Measurements from ENCODE around the gene NUP98.

NUP98 gene

GRCh38 chr11:3797329-3798090, at the start of gene NUP98:
NUP98 (minus strand) TSS chr11:3797554; CDS start chr11:3782117, 15,437 bp downstream.
- peak; percentile 91 for DNase-seq (ENCODE audit: low read depth)

GRCh38 chr11:3845670-3846069, 48.3 kb upstream of the NUP98 start:
- DNase-seq (ENCODE audit: low read depth) = no peak

GRCh38 chr11:3845246-3845645, 47.9 kb upstream of the NUP98 start:
- DNase-seq (ENCODE audit: low read depth) = no peak

GRCh38 chr11:3843326-3843725, 46.0 kb upstream of the NUP98 start:
- no peak for DNase-seq (ENCODE audit: low read depth)

GRCh38 chr11:3841426-3842350, 44.3 kb upstream of the NUP98 start:
- DNase-seq (ENCODE audit: low read depth) = peak; percentile 73

GRCh38 chr11:3840870-3841425, 43.6 kb upstream of the NUP98 start, which contains the start of gene RHOG:
RHOG (minus strand) TSS chr11:3840959; CDS start chr11:3828138, 12,821 bp downstream.
- peak; percentile 77 for DNase-seq (ENCODE audit: low read depth)

- DNase-seq (ENCODE audit: low read depth) = no peak
These were observed 42.9 kb upstream of the NUP98 start for GRCh38 chr11:3840004-3840869.

- no peak for DNase-seq (ENCODE audit: low read depth)
These were observed 41.1 kb upstream of the NUP98 start for GRCh38 chr11:3838504-3838903.

GRCh38 chr11:3837793-3838192, 40.4 kb upstream of the NUP98 start:
- no peak for DNase-seq (ENCODE audit: low read depth)

GRCh38 chr11:3836903-3837302, 39.5 kb upstream of the NUP98 start:
- no peak for DNase-seq (ENCODE audit: low read depth)

GRCh38 chr11:3835751-3836150, 38.4 kb upstream of the NUP98 start:
- DNase-seq (ENCODE audit: low read depth) = no peak

GRCh38 chr11:3834664-3835461, 37.5 kb upstream of the NUP98 start:
- DNase-seq (ENCODE audit: low read depth) = peak; percentile 80

GRCh38 chr11:3834349-3834663, 37.0 kb upstream of the NUP98 start:
- DNase-seq (ENCODE audit: low read depth) = no peak

- no peak for DNase-seq (ENCODE audit: low read depth)
These were observed 36.1 kb upstream of the NUP98 start for GRCh38 chr11:3833449-3833848.

GRCh38 chr11:3832816-3833215, 35.5 kb upstream of the NUP98 start:
- DNase-seq (ENCODE audit: low read depth) = no peak

- DNase-seq (ENCODE audit: low read depth) = no peak
These were observed 34.3 kb upstream of the NUP98 start for GRCh38 chr11:3831378-3832239.

- DNase-seq (ENCODE audit: low read depth) = no peak
These were observed 33.4 kb upstream of the NUP98 start for GRCh38 chr11:3830730-3831129.

- no peak for DNase-seq (ENCODE audit: low read depth)
These were observed 32.7 kb upstream of the NUP98 start for GRCh38 chr11:3830088-3830487.

- no peak for DNase-seq (ENCODE audit: low read depth)
These were observed 30.3 kb upstream of the NUP98 start for GRCh38 chr11:3827434-3828186.

All from CMK (cell line).